Measurements from ENCODE around the gene NBEAL2. TPM values are rescaled to one million over a fixed set of nuclear protein-coding genes. Genes with fewer than 3 reads are reported as not detected.

The NBEAL2 gene
- total RNA-seq, 1 experiment from 2014 or later, result 80.0 TPM

DNA sequence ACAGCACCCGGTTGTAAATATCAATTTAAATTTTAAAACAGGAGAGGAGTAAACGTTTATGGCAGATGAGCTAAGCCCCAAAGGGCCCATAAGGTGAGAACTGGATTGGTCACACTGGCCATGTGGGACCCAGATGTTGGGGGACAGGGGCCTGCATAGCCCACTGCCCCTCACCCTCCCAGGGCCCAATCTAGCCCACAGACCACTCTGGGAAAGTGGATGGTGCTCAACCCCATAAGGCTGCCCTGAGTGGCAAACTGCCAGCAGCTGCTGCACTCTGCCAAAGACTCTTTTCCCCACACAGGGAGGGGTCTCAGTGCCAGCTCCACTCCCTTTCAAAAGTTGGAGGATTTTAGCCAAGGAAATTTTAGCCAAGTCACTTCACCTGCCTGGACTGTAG is 45.4 kb upstream of the NBEAL2 start:
- TF ChIP-seq ZNF232 (CRISPR knock-in tag; IDR thresholded peaks at IDR 0.05) (no peak), NR3C1 (CRISPR knock-in tag; conservative IDR thresholded peaks at IDR 0.05; ENCODE audit: low read depth) (no peak)
- ATAC-seq, result no peak
- CTCF ChIA-PET, result interaction anchor here (1.1 to 4.1 kb wide), 2 partner anchors 11 to 25 kb away, joined by 5 to 39 read pairs; no protein-coding TSS in a partner anchor
- Mint-ChIP-seq H3K4me3 (no peak overlapping the region), H3K36me3 (peaks cover 6% of the 10 kb centered on the region; the same call in 1 of the 2 replicates), H3K9me3 (no peaks in the 10 kb centered on the region), H3K4me1 (peaks cover 31% of the 10 kb centered on the region), H3K27ac (no peak overlapping the region), H3K27me3 (ENCODE audit: low read depth) (no peaks in the 10 kb centered on the region)
- no peak for DNase-seq (ENCODE audit: low spot score)
- POLR2A ChIA-PET, result no interaction called here

DNA sequence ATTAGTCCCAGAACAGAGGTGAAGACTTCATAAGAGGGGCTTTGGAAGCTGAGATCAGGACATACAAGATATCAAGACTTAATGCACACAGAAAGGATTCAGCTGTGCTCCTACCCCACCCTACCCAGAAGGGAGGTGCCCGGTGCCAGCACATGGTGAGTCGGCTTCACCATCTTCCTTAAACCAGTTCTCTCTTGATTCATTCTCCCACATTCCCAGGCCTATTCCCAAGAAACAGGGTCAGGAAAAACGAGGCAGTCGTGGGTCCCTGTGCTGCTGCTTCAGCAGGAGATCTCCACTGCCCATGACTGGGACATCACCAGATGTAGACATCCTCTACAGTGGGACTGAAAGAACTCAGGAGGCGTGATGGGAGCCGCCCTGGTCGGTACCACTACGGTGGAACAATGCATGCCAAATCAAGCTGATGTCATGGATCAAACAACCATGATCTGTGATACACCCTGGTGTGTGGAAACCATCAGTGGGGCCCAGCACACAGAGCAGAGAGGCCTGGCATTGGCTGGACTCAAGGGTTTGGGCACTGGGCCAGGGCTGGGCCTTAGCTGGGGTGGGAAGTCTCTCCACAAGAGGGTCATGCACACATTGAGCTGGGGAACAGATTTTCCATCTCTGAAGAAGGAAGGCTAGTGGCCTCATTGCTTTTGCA is 44.8 kb upstream of the NBEAL2 start:
- ChIA-PET POLR2A (interaction anchor here (0.8 to 1.0 kb wide), 2 partner anchors 42 to 63 kb away, joined by 3 read pairs; partner anchors contain the start of gene CCDC12), CTCF (interaction anchor here (0.5 to 4.1 kb wide), 9 partner anchors 9 to 1892 kb away, joined by 3 to 39 read pairs (median 6); partner anchors contain the start of gene NBEAL2)
- Mint-ChIP-seq H3K27ac (peak overlapping the region; percentile 91; the same call in 1 of the 2 replicates), H3K27me3 (ENCODE audit: low read depth) (no peaks in the 10 kb centered on the region), H3K36me3 (peaks cover 9% of the 10 kb centered on the region; the same call in 1 of the 2 replicates), H3K4me3 (no peak overlapping the region), H3K4me1 (peaks cover 31% of the 10 kb centered on the region), H3K9me3 (no peaks in the 10 kb centered on the region)
- ATAC-seq (no peak), DNase-seq (ENCODE audit: low spot score) (no peak)
- TF ChIP-seq TEAD1 (CRISPR knock-in tag; IDR thresholded peaks at IDR 0.05) (no peak), FOXP1 (CRISPR knock-in tag; IDR thresholded peaks at IDR 0.05; ENCODE audit: borderline replicate concordance) (no peak), CBFB (CRISPR knock-in tag; IDR thresholded peaks at IDR 0.05; ENCODE audit: low read depth) (no peak), MAX (CRISPR knock-in tag; IDR thresholded peaks at IDR 0.05) (no peak), FOXP4 (CRISPR knock-in tag; IDR thresholded peaks at IDR 0.05) (no peak), GRHL2 (CRISPR knock-in tag; IDR thresholded peaks at IDR 0.05; ENCODE audit: insufficient replicate concordance, severe bottlenecking) (no peak), SOX15 (CRISPR knock-in tag; IDR thresholded peaks at IDR 0.05) (no peak), ZNF423 (CRISPR knock-in tag; IDR thresholded peaks at IDR 0.05) (no peak), ESRRA (CRISPR knock-in tag; IDR thresholded peaks at IDR 0.05; ENCODE audit: borderline replicate concordance) (no peak), JUN (CRISPR knock-in tag; IDR thresholded peaks at IDR 0.05) (no peak), TCF7 (CRISPR knock-in tag; IDR thresholded peaks at IDR 0.05; ENCODE audit: low read depth) (no peak)

- no peaks in the 10 kb centered on the region for H3K9me3 Mint-ChIP-seq
- H3K27ac Mint-ChIP-seq, result peak overlapping the region; percentile 91; the same call in 1 of the 2 replicates
- H3K36me3 Mint-ChIP-seq, result peaks cover 13% of the 10 kb centered on the region
- H3K4me3 Mint-ChIP-seq, result no peak overlapping the region
- peaks cover 31% of the 10 kb centered on the region for H3K4me1 Mint-ChIP-seq
- ChIA-PET CTCF (interaction anchor here (0.5 to 4.1 kb wide), 30 partner anchors 8 to 1892 kb away, joined by 3 to 39 read pairs (median 4); partner anchors contain the start of genes CCDC12, NBEAL2, PTPN23 and SETD2), POLR2A (interaction anchor here (0.6 to 1.0 kb wide), 5 partner anchors 12 to 544 kb away, joined by 3 to 6 read pairs (median 3); partner anchors contain the start of gene CCDC12)
- DNase-seq (ENCODE audit: low spot score) (peak; percentile 62), ATAC-seq (peak; percentile 95)
- H3K27me3 Mint-ChIP-seq (ENCODE audit: low read depth), result no peaks in the 10 kb centered on the region
- TF ChIP-seq, protein P1, sequence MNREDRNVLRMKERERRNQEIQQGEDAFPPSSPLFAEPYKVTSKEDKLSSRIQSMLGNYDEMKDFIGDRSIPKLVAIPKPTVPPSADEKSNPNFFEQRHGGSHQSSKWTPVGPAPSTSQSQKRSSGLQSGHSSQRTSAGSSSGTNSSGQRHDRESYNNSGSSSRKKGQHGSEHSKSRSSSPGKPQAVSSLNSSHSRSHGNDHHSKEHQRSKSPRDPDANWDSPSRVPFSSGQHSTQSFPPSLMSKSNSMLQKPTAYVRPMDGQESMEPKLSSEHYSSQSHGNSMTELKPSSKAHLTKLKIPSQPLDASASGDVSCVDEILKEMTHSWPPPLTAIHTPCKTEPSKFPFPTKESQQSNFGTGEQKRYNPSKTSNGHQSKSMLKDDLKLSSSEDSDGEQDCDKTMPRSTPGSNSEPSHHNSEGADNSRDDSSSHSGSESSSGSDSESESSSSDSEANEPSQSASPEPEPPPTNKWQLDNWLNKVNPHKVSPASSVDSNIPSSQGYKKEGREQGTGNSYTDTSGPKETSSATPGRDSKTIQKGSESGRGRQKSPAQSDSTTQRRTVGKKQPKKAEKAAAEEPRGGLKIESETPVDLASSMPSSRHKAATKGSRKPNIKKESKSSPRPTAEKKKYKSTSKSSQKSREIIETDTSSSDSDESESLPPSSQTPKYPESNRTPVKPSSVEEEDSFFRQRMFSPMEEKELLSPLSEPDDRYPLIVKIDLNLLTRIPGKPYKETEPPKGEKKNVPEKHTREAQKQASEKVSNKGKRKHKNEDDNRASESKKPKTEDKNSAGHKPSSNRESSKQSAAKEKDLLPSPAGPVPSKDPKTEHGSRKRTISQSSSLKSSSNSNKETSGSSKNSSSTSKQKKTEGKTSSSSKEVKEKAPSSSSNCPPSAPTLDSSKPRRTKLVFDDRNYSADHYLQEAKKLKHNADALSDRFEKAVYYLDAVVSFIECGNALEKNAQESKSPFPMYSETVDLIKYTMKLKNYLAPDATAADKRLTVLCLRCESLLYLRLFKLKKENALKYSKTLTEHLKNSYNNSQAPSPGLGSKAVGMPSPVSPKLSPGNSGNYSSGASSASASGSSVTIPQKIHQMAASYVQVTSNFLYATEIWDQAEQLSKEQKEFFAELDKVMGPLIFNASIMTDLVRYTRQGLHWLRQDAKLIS (CRISPR knock-in tag; IDR thresholded peaks at IDR 0.05; ENCODE audit: borderline replicate concordance), result no peak
- peak; percentile 46; the same call in 1 of the 2 replicates for TF ChIP-seq ATF3 (CRISPR knock-in tag; conservative IDR thresholded peaks at IDR 0.05)
Observed at GRCh38 chr3:46935168-46935858, 44.2 kb upstream of the NBEAL2 start.

Measured in WTC11 (cell line).